NCI-H345 treated with DMSO at 0.1 percent for 48 hours (cell line): ENCODE measurements around the gene DRGX.

Source experiments
- DNase-seq: peaks from one replicate; lab custom pipeline; 2025; ENCODE audit not compliant: unreplicated experiment; lab: John Stamatoyannopoulos, UW

The DRGX gene

DNA sequence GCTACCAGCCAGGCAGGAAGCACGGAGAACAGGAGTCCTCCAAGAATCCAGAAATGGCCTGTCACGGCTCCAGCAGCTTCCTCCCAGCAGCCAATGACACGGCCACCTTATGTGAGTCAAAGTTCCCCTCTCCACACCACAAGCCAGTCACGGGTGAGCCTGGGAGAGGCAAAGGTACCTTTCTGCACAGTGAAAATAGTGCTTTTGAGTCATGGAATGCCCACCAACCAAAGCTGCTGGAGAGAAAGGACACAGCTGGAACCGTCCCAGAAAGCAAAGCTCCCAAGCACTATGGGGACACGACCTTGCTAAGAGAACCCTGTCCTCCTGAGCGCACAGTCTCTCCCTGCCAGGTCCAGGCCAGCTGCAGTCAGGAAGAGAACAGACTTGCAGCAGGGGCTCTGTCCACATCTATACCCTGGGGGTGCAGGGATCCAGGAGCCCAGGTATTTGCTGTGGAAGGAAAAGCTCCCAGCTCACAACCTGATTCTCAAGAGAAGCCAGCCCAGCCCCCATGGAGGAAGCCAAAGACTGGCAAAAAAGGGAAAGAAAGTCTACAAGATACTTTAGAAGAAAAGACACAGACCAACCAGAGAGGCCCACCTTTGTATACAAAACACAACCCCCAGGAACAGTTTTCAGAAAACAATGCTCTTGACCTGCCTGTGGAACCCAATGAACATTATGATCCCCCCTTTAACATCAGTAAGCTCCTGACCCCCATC, 72.6 kb downstream of the DRGX start:
- no peak for DNase-seq

DNA sequence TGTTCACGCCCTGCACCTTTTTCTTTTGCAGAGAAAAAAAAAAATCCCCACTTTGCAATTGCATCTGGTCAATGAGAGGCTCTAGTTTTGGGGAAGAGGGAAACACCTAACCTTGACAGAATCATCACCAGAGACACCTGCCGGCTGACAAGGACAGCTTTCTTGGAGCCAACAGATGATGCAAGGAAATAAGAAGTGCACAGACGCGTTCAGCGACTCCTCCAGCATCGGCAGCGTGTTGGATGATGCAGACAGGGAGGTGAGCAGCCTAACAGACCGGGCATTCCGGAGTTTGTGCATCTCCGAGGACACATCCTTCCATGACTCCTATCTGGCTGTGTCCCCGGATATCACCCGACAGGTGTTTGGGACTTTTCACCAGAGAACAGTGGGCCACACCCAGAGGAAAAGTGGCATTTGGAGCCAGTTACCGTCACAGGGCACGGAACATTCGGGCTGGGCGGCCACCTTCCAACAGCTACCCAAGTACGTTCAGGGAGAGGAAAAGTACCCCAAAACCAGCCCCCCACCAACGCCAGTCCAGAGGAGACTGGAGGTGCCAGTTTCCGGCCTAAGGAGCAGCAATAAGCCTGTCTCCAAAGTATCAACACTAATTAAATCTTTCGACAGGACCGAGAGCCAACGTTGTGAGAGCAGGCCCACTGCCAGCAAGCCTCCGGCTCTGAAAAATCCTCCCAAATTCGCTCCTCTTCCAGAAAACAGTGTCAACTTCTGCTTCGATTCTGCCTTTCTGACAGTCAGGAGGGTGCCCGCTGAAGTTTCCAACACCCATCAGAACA, 73.3 kb downstream of the DRGX start:
- DNase-seq: no peak

DNA sequence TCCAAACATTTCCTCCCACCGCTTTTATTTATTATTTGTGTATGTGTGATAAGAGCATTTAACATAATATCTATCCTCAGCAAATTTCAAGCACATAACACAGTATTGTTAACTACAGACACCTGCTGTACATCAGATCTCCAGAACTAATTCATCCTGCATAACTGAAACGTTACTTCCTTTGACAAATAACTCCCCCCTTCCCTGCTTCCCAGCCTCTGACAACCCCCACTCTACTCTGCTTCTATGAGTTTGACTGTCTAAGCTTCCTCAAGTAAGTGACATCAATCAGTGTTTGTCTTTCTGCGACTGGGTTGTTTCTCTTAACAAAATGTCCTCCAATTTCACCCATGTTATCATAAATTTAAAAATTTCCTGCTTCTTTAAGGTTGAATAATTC, 74.9 kb downstream of the DRGX start:
- DNase-seq: no peak

DNA sequence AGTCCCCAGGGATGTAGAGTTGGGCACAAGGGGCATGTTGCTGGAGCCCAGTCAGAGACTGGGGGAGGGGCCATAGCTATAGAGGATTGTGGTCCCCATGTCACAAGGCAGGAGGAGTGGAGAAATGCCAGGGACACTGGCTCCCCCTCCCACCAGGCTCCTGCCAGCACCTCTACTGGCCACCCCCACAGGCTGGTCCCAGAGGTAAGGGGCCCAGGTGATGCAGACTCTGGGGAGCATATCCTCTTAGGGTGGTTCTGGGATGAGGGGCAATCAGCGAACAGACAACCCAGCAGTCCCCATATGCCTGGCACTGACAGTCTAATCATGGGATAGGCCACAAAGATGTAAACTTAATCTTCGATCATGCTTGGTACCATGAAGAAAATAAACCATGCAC, 75.7 kb downstream of the DRGX start:
- no peak for DNase-seq

DNA sequence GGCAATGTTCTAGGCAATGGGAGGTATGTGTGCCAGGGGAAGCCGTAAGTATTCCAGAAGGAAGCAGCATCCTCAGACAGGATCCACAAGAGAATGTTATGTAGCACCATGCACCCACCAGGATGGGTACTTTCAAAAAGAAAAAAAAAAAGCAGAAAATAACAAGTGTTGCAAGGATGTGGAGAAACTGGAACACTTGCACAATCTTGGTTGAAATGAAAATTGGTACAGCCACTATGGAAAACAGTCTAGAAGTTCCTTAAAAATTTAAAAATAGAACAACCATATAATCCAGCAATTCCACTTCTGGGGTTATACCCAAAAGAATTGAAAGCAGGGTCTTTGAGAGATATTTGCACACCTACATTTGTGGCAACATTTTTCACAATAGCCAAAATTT, 76.7 kb downstream of the DRGX start:
- DNase-seq: no peak

DNA sequence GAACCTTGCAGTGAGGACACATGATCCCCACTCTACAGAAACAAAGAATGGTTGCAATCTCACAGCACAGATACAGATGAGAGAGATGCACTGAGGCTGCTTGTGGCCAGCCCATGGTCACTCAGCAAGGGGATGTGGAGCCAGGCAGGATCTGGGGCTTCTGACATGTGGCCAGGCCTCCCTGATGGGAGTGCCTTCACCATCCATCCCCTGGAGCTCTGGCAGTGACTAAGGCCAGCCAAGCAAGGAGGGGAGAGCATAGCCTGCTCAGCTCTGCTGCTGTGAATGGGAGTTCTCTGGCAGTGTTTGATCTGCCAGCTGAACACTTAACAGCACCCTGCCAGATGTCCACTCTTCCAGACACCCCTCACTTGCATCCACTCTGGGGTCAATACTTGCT, 77.1 kb downstream of the DRGX start:
- DNase-seq: no peak

DNA sequence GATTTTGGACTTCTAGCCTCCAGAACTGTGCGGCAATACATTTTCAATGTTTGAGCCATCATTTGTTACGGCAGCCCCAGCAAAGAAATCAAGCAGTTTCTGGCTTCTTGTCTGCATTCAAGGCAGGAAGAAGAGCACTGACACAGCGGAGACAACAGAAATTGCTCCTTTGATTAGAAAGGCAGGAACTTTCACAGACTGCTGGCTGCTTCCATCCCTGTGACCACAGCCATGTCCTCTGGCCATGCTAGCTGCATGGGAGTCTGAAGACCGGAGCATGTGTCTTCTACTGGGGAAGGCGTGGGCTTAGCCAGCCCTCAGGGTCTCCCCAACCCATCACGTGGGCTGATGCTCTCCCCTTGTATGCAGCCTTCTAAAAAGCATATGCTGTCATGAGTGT, 77.9 kb downstream of the DRGX start:
- no peak for DNase-seq

DNA sequence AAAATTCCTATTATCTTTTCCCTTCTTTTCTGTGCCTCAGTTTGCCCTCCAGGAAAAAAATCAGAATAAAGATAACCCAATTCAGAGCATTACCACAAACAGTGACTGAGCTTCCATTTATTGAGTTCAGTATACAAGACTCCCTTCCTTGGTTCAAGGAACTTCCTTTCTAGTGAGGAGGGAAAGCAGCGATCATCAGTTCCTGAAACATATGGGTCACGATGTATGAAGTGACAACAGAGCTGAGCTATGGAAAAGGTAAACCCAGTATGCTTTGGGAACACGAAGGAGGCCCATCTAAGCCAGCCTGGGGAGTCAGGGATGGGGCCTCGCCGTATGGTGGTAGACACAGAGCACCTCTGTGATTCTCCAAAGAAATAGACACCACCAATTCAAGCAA, 81.1 kb downstream of the DRGX start:
- no peak for DNase-seq
